ENCODE data around the gene NRXN3. TPM values are rescaled to one million over a fixed set of nuclear protein-coding genes. Genes with fewer than 3 reads are reported as not detected.
A peak's percentile ranks its signal among the peaks of the same experiment; 100 is the strongest.

Gene NRXN3
- total and polyA plus RNA-seq, 8 donors: 1.3 to 7.6 (median 1.5) TPM

DNA sequence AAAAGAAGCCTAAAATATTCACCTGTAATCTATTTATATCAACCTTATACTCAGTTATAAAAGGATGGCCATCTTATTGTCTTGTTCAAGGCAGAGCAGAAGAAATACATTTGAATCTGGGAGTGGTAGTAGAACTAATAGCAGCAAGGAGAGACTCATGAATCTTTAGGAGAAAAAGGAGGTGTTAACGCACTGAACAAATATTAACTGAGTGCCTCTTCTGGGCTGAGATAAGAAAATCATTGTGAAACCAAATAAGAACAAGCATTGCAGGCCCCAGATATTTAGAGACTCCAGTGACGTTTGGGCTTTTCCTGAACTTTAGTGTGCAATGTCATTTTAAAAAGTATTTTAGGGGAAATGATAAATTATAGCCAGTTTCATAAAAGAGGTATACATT, 1250.6 kb downstream of the NRXN3 start:
- intact Hi-C loops (cut with DNase I): no loop called here
- Histone ChIP-seq H3K27me3 (no peaks in the 10 kb centered on the region), H3K4me1 (no peaks in the 10 kb centered on the region), H3K4me3 (no peak overlapping the region), H3K36me3 (no peaks in the 10 kb centered on the region), H3K27ac (no peak overlapping the region), H3K9me3 (peaks cover 0 to 5% of the 10 kb centered on the region in 2 donors)
- DNase-seq (peak in 1 of 4 donors; percentile 26), ATAC-seq (peak; percentile 94)
- TF ChIP-seq, protein P1, sequence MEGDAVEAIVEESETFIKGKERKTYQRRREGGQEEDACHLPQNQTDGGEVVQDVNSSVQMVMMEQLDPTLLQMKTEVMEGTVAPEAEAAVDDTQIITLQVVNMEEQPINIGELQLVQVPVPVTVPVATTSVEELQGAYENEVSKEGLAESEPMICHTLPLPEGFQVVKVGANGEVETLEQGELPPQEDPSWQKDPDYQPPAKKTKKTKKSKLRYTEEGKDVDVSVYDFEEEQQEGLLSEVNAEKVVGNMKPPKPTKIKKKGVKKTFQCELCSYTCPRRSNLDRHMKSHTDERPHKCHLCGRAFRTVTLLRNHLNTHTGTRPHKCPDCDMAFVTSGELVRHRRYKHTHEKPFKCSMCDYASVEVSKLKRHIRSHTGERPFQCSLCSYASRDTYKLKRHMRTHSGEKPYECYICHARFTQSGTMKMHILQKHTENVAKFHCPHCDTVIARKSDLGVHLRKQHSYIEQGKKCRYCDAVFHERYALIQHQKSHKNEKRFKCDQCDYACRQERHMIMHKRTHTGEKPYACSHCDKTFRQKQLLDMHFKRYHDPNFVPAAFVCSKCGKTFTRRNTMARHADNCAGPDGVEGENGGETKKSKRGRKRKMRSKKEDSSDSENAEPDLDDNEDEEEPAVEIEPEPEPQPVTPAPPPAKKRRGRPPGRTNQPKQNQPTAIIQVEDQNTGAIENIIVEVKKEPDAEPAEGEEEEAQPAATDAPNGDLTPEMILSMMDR (IDR thresholded peaks at IDR 0.05): no peak

DNA sequence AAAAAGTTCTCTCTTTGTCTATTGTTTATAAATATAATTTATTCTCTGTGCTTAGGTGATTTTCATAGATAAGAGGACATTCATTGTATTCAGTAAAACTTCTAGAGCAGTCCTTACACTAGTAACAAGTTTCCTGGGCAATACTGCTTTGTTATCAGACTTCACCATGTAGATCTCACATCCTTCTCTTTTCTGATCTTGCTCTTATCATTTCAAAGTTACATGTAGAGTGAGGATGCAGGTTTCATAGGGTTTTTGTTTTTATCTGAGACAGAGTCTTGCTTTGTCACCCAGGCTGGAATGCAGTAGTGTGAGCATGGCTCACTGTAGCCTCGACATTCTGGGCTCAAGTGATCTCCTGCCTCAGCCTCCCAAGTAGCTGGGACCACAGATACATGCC, 1251.6 kb downstream of the NRXN3 start:
- TF ChIP-seq, protein P1 (IDR thresholded peaks at IDR 0.05): no peak
- Histone ChIP-seq H3K36me3 (no peaks in the 10 kb centered on the region), H3K27me3 (no peaks in the 10 kb centered on the region), H3K27ac (no peak overlapping the region), H3K4me3 (no peak overlapping the region), H3K9me3 (peaks cover 0 to 2% of the 10 kb centered on the region in 2 donors), H3K4me1 (no peaks in the 10 kb centered on the region)
- ATAC-seq (no peak), DNase-seq (no peak)
- intact Hi-C loops (cut with DNase I): no loop called here

DNA sequence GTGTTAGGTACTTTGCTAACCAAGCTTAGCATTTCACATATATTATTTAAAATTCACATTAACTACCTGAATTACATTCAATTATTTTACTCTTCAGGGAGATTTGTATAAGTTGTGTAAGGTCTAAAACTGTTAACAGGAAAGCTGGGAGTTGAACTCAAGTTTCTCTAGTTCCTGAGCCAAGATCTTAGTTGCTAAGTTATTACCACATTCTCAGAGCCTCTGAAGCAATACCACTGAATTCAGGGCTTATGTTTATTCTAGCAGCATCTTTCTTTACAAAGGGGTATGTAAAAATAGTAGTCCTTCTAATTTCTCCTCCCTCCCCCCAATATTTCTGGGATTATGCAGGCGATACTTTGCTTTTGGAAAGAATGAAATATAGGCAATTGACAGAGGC, 1254.3 kb downstream of the NRXN3 start:
- DNase-seq: no peak
- Histone ChIP-seq H3K27me3 (no peaks in the 10 kb centered on the region), H3K4me3 (no peak overlapping the region), H3K36me3 (no peaks in the 10 kb centered on the region), H3K27ac (no peak overlapping the region), H3K4me1 (no peaks in the 10 kb centered on the region), H3K9me3 (no peaks in the 10 kb centered on the region)
- no peak for ATAC-seq
- TF ChIP-seq, protein P1 (IDR thresholded peaks at IDR 0.05): no peak
- intact Hi-C loops (cut with DNase I): no loop called here

DNA sequence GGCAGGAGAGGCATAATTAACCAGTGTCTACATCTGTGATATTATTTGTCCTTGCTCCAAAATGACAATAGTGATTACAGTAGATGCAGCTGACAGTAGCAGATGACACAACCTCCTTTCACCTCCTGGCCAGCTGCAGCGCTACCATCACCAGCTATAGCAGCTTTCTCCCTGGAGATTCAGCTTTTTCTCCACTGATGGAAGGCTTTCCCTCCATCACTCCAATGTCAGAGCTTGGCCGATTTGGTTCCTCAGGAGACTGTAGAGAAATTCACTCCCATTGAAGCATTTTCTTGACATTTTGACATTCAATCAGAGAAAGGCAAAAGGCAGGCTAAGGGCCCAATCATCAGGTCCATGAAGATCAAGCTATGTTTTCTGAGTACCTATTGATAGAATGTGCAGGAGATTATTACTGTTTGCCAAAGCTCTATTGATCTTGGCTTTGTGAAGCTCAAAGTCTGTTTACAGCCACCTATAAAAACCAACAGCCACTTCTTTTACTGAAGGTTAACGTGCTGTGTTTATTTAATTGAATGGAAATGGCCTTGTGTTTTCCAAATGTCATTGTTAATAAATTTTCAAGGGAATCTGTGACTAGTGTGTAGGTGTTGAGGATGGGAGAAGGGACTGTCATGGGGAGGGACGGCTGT, 1256.1 kb downstream of the NRXN3 start:
- Histone ChIP-seq H3K4me3 (no peak overlapping the region), H3K36me3 (no peaks in the 10 kb centered on the region), H3K27ac (no peak overlapping the region), H3K4me1 (no peaks in the 10 kb centered on the region), H3K27me3 (no peaks in the 10 kb centered on the region), H3K9me3 (no peaks in the 10 kb centered on the region)
- TF ChIP-seq, protein P1 (IDR thresholded peaks at IDR 0.05): no peak
- ATAC-seq (no peak), DNase-seq (no peak)
- intact Hi-C loops (cut with DNase I): no loop called here

DNA sequence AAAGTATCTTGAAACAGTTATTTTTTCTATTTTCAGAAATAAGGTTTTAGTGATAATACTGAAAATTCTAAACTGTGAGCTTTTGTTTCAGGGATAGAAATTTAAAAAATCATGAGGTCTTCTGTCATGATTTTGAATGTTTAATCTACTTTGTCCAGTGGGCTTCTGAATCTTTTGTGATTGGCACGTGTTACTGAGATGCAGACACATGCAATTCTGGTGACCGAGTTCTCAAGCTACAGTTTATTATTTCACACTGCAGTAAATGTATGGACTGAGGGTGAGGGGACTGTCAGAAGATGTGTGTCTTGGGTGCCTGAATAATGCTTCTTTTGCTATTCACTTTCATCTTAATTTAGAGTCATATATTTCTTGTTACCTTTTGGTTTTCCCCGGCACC, 1262.5 kb downstream of the NRXN3 start:
- no peaks in the 10 kb centered on the region for H3K4me1 ChIP-seq
- intact Hi-C loops (cut with DNase I): no loop called here
- TF ChIP-seq, protein P1 (IDR thresholded peaks at IDR 0.05): no peak

More for the DNA sequence above, 1262.5 kb downstream of the NRXN3 start:
- Histone ChIP-seq H3K4me3 (no peak overlapping the region), H3K36me3 (no peaks in the 10 kb centered on the region), H3K27ac (no peak overlapping the region), H3K27me3 (no peaks in the 10 kb centered on the region), H3K9me3 (no peaks in the 10 kb centered on the region)
- ATAC-seq (no peak), DNase-seq (no peak)

Measured in left lung (tissue), 10 donors.